ENCODE data around the gene NT5C1B.

DNA sequence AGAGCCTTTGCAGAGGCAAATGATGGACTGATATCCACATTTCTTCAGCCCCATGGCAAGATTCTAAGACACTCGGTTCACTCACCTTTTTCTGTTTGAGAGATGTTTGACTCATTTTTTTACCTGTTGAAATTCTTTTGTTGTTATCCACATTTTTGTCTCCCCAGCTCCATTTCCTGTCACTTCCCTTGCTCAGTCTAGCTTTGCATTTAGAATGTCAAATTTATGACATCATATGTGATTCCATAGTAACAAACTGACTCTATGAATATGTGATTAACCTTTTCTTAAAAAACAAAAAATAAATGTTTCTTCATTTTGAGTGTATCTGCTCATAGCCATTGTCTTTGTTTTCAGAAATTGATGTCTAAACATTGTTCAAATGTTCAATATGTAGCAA, at the start of gene NT5C1B:
- no peak for TF ChIP-seq EP300 (IDR thresholded peaks at IDR 0.05; ENCODE audit: borderline replicate concordance)
- TF ChIP-seq REST (IDR thresholded peaks at IDR 0.05; ENCODE audit: low read depth): no peak
- no peak for TF ChIP-seq RAD21 (IDR thresholded peaks at IDR 0.05; ENCODE audit: low read depth)
- TF ChIP-seq MAX (IDR thresholded peaks at IDR 0.05): no peak
- TF ChIP-seq TEAD4 (IDR thresholded peaks at IDR 0.05): no peak
- no peak for TF ChIP-seq FOXM1 (IDR thresholded peaks at IDR 0.05; ENCODE audit: borderline replicate concordance, low read depth)
- TF ChIP-seq NFIC (IDR thresholded peaks at IDR 0.05): no peak
